HEK293 (cell line): ENCODE measurements around the gene ACVR1C.
"Not testable (repeated sequence)": the region's sequence is repeated elsewhere in the genome, so short reads cannot be mapped to it uniquely, and the experiment has no call there.

Experiments used
- CTCF ChIA-PET: fragments of 350-600 bp; formaldehyde crosslinking; extraction: SDS; loops from one replicate; lab custom pipeline; 2021; ENCODE audit warnings: antibody characterized with exemption; lab: Yijun Ruan, JAX
- POLR2A ChIA-PET: fragments of 300-600 bp; formaldehyde crosslinking; extraction: SDS; loops from one replicate; lab custom pipeline; 2020; ENCODE audit warnings: antibody characterized with exemption, inconsistent platforms; lab: Yijun Ruan, JAX
- H3K27ac ChIP-seq: fragments of 200-500 bp; sonication (Bioruptor generic); 2 replicates; pipeline ENCODE4 v1.5.1; 2014; ENCODE audit warnings: low read depth, low read length, control low read depth, inconsistent platforms; ENCODE audit errors: extremely low read depth
- H3K36me3 ChIP-seq, 2 experiments: fragments of 200-500 bp in 1 of 2; sonication (Bioruptor generic) in 1 of 2; 1 replicate in 1 of 2; 2 replicates in 1 of 2; pipeline ENCODE4 v1.5.1; 2014 to 2017; ENCODE audit warnings: inconsistent platforms in 2 of 2, low read length in 2 of 2; ENCODE audit not compliant: control insufficient read depth in 2 of 2, insufficient read depth in 1 of 2
- H3K4me1 ChIP-seq: fragments of 200-500 bp; sonication (Bioruptor generic); 2 replicates; pipeline ENCODE4 v1.5.1; 2014; ENCODE audit warnings: mild to moderate bottlenecking, low read length, inconsistent platforms; ENCODE audit not compliant: control insufficient read depth, insufficient read depth
- H3K4me3 ChIP-seq: 2 replicates; pipeline ENCODE4 v1.5.1; 2011; ENCODE audit warnings: low read depth, mild to moderate bottlenecking, control low read depth, low read length, moderate library complexity
- H3K9me3 ChIP-seq: fragments of 200-500 bp; sonication (Bioruptor generic); 2 replicates; pipeline ENCODE4 v1.5.1; 2014; ENCODE audit warnings: low read depth, low read length, inconsistent platforms; ENCODE audit not compliant: control insufficient read depth, insufficient read depth
- AEBP2 ChIP-seq: fragments of 450-650 bp; formaldehyde crosslinking; IDR thresholded peaks from 2 replicates; pipeline ENCODE4 v1.5.1; 2016; ENCODE audit warnings: missing biosample characterization, missing genetic modification characterization, borderline replicate concordance
- GLIS2 ChIP-seq: fragments of 450-650 bp; formaldehyde crosslinking; IDR thresholded peaks from 2 replicates; pipeline ENCODE4 v1.5.1; 2016; ENCODE audit warnings: missing biosample characterization, missing genetic modification characterization
- PBX3 ChIP-seq: sonication (generic); formaldehyde crosslinking; IDR thresholded peaks from 2 replicates; pipeline ENCODE4 v1.8.1; 2022; ENCODE audit warnings: mild to moderate bottlenecking, moderate library complexity, missing genetic modification reagents
- TRIM28 ChIP-seq: IDR thresholded peaks from 2 replicates; pipeline ENCODE4 v1.6.1; 2011; ENCODE audit warnings: low read length, control low read depth, borderline replicate concordance
- YY2 ChIP-seq: fragments of 450-650 bp; formaldehyde crosslinking; IDR thresholded peaks from 2 replicates; pipeline ENCODE4 v1.5.1; 2016; ENCODE audit warnings: missing biosample characterization, missing genetic modification characterization
- ZBTB7A ChIP-seq: fragments of 450-650 bp; formaldehyde crosslinking; IDR thresholded peaks from 2 replicates; pipeline ENCODE4 v1.5.1; 2016; ENCODE audit warnings: low read depth, missing biosample characterization, missing genetic modification characterization
- ZFP41 ChIP-seq: fragments of 450-650 bp; formaldehyde crosslinking; IDR thresholded peaks from 2 replicates; pipeline ENCODE4 v1.5.1; 2016; ENCODE audit warnings: missing biosample characterization, missing genetic modification characterization, borderline replicate concordance
- ZNF133 ChIP-seq: fragments of 450-650 bp; formaldehyde crosslinking; IDR thresholded peaks from 2 replicates; pipeline ENCODE4 v1.5.1; 2016; ENCODE audit warnings: missing biosample characterization, missing genetic modification characterization
- ZNF148 ChIP-seq: fragments of 450-650 bp; formaldehyde crosslinking; IDR thresholded peaks from 2 replicates; pipeline ENCODE4 v1.5.0; 2017; ENCODE audit warnings: missing biosample characterization, missing genetic modification characterization, borderline replicate concordance
- ZNF266 ChIP-seq: fragments of 450-650 bp; formaldehyde crosslinking; IDR thresholded peaks from 2 replicates; pipeline ENCODE4 v1.5.1; 2016; ENCODE audit warnings: missing biosample characterization, missing genetic modification characterization, low read depth
- ZNF362 ChIP-seq: fragments of 450-650 bp; formaldehyde crosslinking; IDR thresholded peaks from 2 replicates; pipeline ENCODE4 v1.5.1; 2016; ENCODE audit warnings: missing biosample characterization, missing genetic modification characterization
- ZNF394 ChIP-seq: fragments of 450-650 bp; formaldehyde crosslinking; IDR thresholded peaks from 2 replicates; pipeline ENCODE4 v1.5.1; 2016; ENCODE audit warnings: missing biosample characterization, missing genetic modification characterization, mild to moderate bottlenecking, moderate library complexity, borderline replicate concordance
- ZNF426 ChIP-seq: fragments of 450-650 bp; formaldehyde crosslinking; IDR thresholded peaks from 2 replicates; pipeline ENCODE4 v1.5.1; 2017; ENCODE audit warnings: missing biosample characterization, missing genetic modification characterization, mild to moderate bottlenecking, inconsistent platforms, moderate library complexity
- ZNF449 ChIP-seq: fragments of 450-650 bp; formaldehyde crosslinking; IDR thresholded peaks from 2 replicates; pipeline ENCODE4 v1.5.1; 2017; ENCODE audit warnings: missing biosample characterization, mild to moderate bottlenecking, missing genetic modification characterization, moderate library complexity
- ZNF580 ChIP-seq: fragments of 450-650 bp; formaldehyde crosslinking; IDR thresholded peaks from 2 replicates; pipeline ENCODE4 v1.5.1; 2016; ENCODE audit warnings: missing biosample characterization, missing genetic modification characterization
- ZNF629 ChIP-seq: fragments of 450-650 bp; formaldehyde crosslinking; IDR thresholded peaks from 2 replicates; pipeline ENCODE4 v1.5.1; 2017; ENCODE audit warnings: missing biosample characterization, missing genetic modification characterization
- ZNF645 ChIP-seq: fragments of 450-650 bp; formaldehyde crosslinking; IDR thresholded peaks from 2 replicates; pipeline ENCODE4; 2016; ENCODE audit warnings: missing biosample characterization, missing genetic modification characterization
- ZSCAN16 ChIP-seq: fragments of 450-650 bp; formaldehyde crosslinking; IDR thresholded peaks from 2 replicates; pipeline ENCODE4 v1.5.1; 2016; ENCODE audit warnings: missing biosample characterization, missing genetic modification characterization

ACVR1C gene

GRCh38 chr2:157523270-157524247, 105.1 kb downstream of the ACVR1C start:
- TF ChIP-seq ZNF426 (tag by site-specific recombination): no peak
- TF ChIP-seq ZNF133 (tag by site-specific recombination): no peak
- TF ChIP-seq ZSCAN16: no peak
- no peak for TF ChIP-seq ZFP41 (tag by site-specific recombination)
- no peak for TF ChIP-seq ZNF645 (tag by site-specific recombination)
- no peak for TF ChIP-seq ZBTB7A
- no peak for TF ChIP-seq ZNF148 (tag by site-specific recombination)
- no peak for TF ChIP-seq ZNF266
- TF ChIP-seq ZNF580 (tag by site-specific recombination): no peak
- H3K4me3 ChIP-seq: no peak overlapping the region
- no peaks in the 10 kb centered on the region for H3K9me3 ChIP-seq
- POLR2A ChIA-PET: no interaction called here
- CTCF ChIA-PET: interaction anchor here (0.6 kb wide), 1 partner anchor 9 kb away, joined by 8 read pairs; no protein-coding TSS in a partner anchor
- no peaks in the 10 kb centered on the region for H3K36me3 ChIP-seq
- no peaks in the 10 kb centered on the region for H3K4me1 ChIP-seq
- no peak overlapping the region for H3K27ac ChIP-seq

- H3K9me3 ChIP-seq, POLR2A ChIA-PET, H3K27ac ChIP-seq, H3K36me3 ChIP-seq, H3K4me3 ChIP-seq, H3K4me1 ChIP-seq: not testable (repeated sequence)
- CTCF ChIA-PET: interaction anchor here (0.7 kb wide), 1 partner anchor 179 kb away, joined by 3 read pairs; no protein-coding TSS in a partner anchor
These were observed 113.7 kb downstream of the ACVR1C start for GRCh38 chr2:157514966-157515365.

GRCh38 chr2:157509744-157510143, 118.9 kb downstream of the ACVR1C start:
- ChIA-PET POLR2A (no interaction called here), CTCF (interaction anchor here (0.6 to 1.7 kb wide), 12 partner anchors 12 to 1630 kb away, joined by 3 to 9 read pairs (median 4); no protein-coding TSS in a partner anchor)
- no peaks in the 10 kb centered on the region for H3K4me1 ChIP-seq
- no peak overlapping the region for H3K4me3 ChIP-seq
- H3K36me3 ChIP-seq: no peaks in the 10 kb centered on the region
- H3K27ac ChIP-seq: no peak overlapping the region
- H3K9me3 ChIP-seq: no peaks in the 10 kb centered on the region
- TF ChIP-seq YY2 (no peak), PBX3 (CRISPR knock-in tag) (no peak), ZNF426 (tag by site-specific recombination) (no peak), TRIM28 (no peak), ZNF449 (no peak), ZNF362 (tag by site-specific recombination) (no peak), ZNF394 (no peak), GLIS2 (no peak), ZNF629 (tag by site-specific recombination) (no peak), AEBP2 (tag by site-specific recombination) (no peak)
